H1 (cell line): Measurements from ENCODE around the gene GLP1R. TPM values are rescaled to one million over a fixed set of nuclear protein-coding genes. Genes with fewer than 3 reads are reported as not detected.

Experiments used
- CTCF ChIA-PET: fragments of 300-600 bp; sonication (Branson Sonifier 250); formaldehyde crosslinking; loops from one replicate; lab custom pipeline; 2021; ENCODE audit not compliant: partially characterized antibody; lab: Charles Lee
- POLR2A ChIA-PET: fragments of 300-600 bp; sonication (Branson Sonifier 250); formaldehyde crosslinking; loops from one replicate; lab custom pipeline; 2021; ENCODE audit warnings: inconsistent platforms; ENCODE audit not compliant: partially characterized antibody; lab: Charles Lee
- DNase-seq, 2 experiments: peaks; one replicate each; pipeline versions ENCODE4 v3.0.0 to v3.0.0-alpha.2; 2010 to 2022; ENCODE audit warnings: low spot score in 2 of 2, low read depth in 1 of 2, mixed read lengths in 1 of 2
- FAIRE-seq: peaks from 2 replicates; lab custom pipeline; 2011; peaks lifted over from hg19 to GRCh38; lab: Jason Lieb, UNC
- H2AFZ ChIP-seq: 2 replicates; pipeline ENCODE4 v1.8.1; 2012; ENCODE audit warnings: low read length, inconsistent platforms
- H2AK5ac ChIP-seq: 2 replicates; pipeline ENCODE4 v1.6.1; 2013; ENCODE audit warnings: low read depth, low read length
- H2BK120ac ChIP-seq: replicated peaks from 2 replicates; pipeline ENCODE3; 2013; ENCODE audit warnings: low read depth, low read length, inconsistent platforms
- H2BK12ac ChIP-seq: 2 replicates; pipeline ENCODE4 v1.6.1; 2013; ENCODE audit warnings: low read depth, low read length
- H2BK15ac ChIP-seq: 2 replicates; pipeline ENCODE4 v1.6.1; 2013; ENCODE audit warnings: low read length
- H2BK20ac ChIP-seq: 2 replicates; pipeline ENCODE4 v1.6.1; 2013; ENCODE audit warnings: low read length
- H2BK5ac ChIP-seq: 2 replicates; pipeline ENCODE4 v1.6.1; 2013; ENCODE audit warnings: low read depth, low read length
- H3K14ac ChIP-seq: 2 replicates; pipeline ENCODE4 v1.6.1; 2013; ENCODE audit warnings: inconsistent platforms; ENCODE audit not compliant: insufficient read length
- H3K18ac ChIP-seq: 2 replicates; pipeline ENCODE4 v1.6.1; 2013; ENCODE audit warnings: low read length; ENCODE audit errors: extremely low read depth
- H3K23ac ChIP-seq: 2 replicates; pipeline ENCODE4 v1.6.1; 2013; ENCODE audit warnings: inconsistent platforms; ENCODE audit not compliant: insufficient read length
- H3K23me2 ChIP-seq: 2 replicates; pipeline ENCODE4 v1.6.1; 2013; ENCODE audit warnings: low read depth, low read length
- H3K27ac ChIP-seq: 2 replicates; pipeline ENCODE4 v1.6.1; 2011; ENCODE audit warnings: low read depth, low read length, inconsistent platforms
- H3K27me3 ChIP-seq, 4 experiments: replicated peaks in 1 of 4; 1 replicate in 1 of 4; 2 replicates in 3 of 4; pipeline versions ENCODE4 v1.6.1 to v1.8.1; 2011 to 2013; ENCODE audit warnings: low read length in 3 of 4, mild to moderate bottlenecking in 3 of 4, inconsistent platforms in 2 of 4, mixed read lengths in 2 of 4, moderate library complexity in 1 of 4; ENCODE audit not compliant: control insufficient read depth in 3 of 4, insufficient read depth in 3 of 4; ENCODE audit errors: extremely low read depth in 1 of 4
- H3K36me3 ChIP-seq, 4 experiments: 2 replicates each; pipeline versions ENCODE4 v1.6.1 to v1.8.1; 2011 to 2013; ENCODE audit warnings: mild to moderate bottlenecking in 4 of 4, low read length in 3 of 4, moderate library complexity in 2 of 4, control low read depth in 1 of 4, inconsistent platforms in 1 of 4; ENCODE audit not compliant: insufficient read depth in 4 of 4, control insufficient read depth in 2 of 4
- H3K4ac ChIP-seq: replicated peaks from 2 replicates; pipeline ENCODE3; 2013; ENCODE audit warnings: low read length, low read depth, mixed read lengths, inconsistent platforms; ENCODE audit not compliant: insufficient read length
- H3K4me1 ChIP-seq, 4 experiments: replicated peaks in 1 of 4; 1 replicate in 1 of 4; 2 replicates in 3 of 4; pipeline versions ENCODE4 v1.6.1 to v1.8.1; 2011 to 2013; ENCODE audit warnings: low read length in 3 of 4, inconsistent platforms in 2 of 4, mixed read lengths in 1 of 4; ENCODE audit not compliant: insufficient read depth in 4 of 4, control insufficient read depth in 3 of 4
- H3K4me2 ChIP-seq, 2 experiments: 2 replicates each; pipeline versions ENCODE4 v1.6.1 to v1.8.1; 2011 to 2013; ENCODE audit warnings: low read depth in 2 of 2, low read length in 2 of 2, control low read depth in 1 of 2, inconsistent platforms in 1 of 2, mild to moderate bottlenecking in 1 of 2; ENCODE audit not compliant: insufficient read depth in 1 of 2
- H3K4me3 ChIP-seq, 4 experiments: fragments of 200-600, 300-600 bp in 1 of 4; sonication (generic), shearing (Covaris generic), sonication (Bioruptor Twin) in 1 of 4; 2 replicates each; pipeline versions ENCODE4 v1.5.1 to v1.8.1; 2011 to 2016; ENCODE audit warnings: low read length in 4 of 4, low read depth in 3 of 4, control low read depth in 2 of 4, inconsistent platforms in 2 of 4, mild to moderate bottlenecking in 2 of 4, mixed read lengths in 1 of 4, moderate library complexity in 1 of 4; ENCODE audit not compliant: insufficient read depth in 2 of 4; ENCODE audit errors: extremely low read depth in 1 of 4
- H3K56ac ChIP-seq: replicated peaks from 2 replicates; pipeline ENCODE3; 2013; ENCODE audit warnings: low read depth, mild to moderate bottlenecking, mixed read lengths, low read length, inconsistent platforms; ENCODE audit not compliant: insufficient read length
- H3K79me1 ChIP-seq: 2 replicates; pipeline ENCODE4 v1.6.1; 2013; ENCODE audit warnings: low read depth, low read length, control low read depth
- H3K79me2 ChIP-seq, 2 experiments: 2 replicates each; pipeline versions ENCODE4 v1.6.1 to v1.8.1; 2012 to 2013; ENCODE audit warnings: low read length in 2 of 2, mild to moderate bottlenecking in 2 of 2, inconsistent platforms in 1 of 2; ENCODE audit not compliant: insufficient read depth in 2 of 2, control insufficient read depth in 1 of 2
- H3K9ac ChIP-seq, 4 experiments: replicated peaks in 1 of 4; 1 replicate in 1 of 4; 2 replicates in 3 of 4; pipeline versions ENCODE4 v1.6.1 to v1.8.1; 2011 to 2013; ENCODE audit warnings: low read depth in 3 of 4, low read length in 3 of 4, control low read depth in 2 of 4, mild to moderate bottlenecking in 2 of 4, moderate library complexity in 2 of 4, inconsistent platforms in 1 of 4; ENCODE audit errors: extremely low read depth in 1 of 4
- H3K9me3 ChIP-seq, 2 experiments: 2 replicates each; pipeline versions ENCODE4 v1.6.1 to v1.8.1; 2012 to 2013; ENCODE audit warnings: mild to moderate bottlenecking in 2 of 2, moderate library complexity in 2 of 2, control low read depth in 1 of 2, inconsistent platforms in 1 of 2, low read depth in 1 of 2, low read length in 1 of 2, mixed read lengths in 1 of 2; ENCODE audit not compliant: insufficient read depth in 2 of 2
- H4K20me1 ChIP-seq, 2 experiments: replicated peaks in 1 of 2; 2 replicates each; pipeline versions ENCODE3 to v1.8.1; 2011 to 2013; ENCODE audit warnings: inconsistent platforms in 2 of 2, low read length in 2 of 2, mild to moderate bottlenecking in 1 of 2; ENCODE audit not compliant: insufficient read depth in 2 of 2, control insufficient read depth in 1 of 2
- H4K5ac ChIP-seq: 2 replicates; pipeline ENCODE4 v1.6.1; 2013; ENCODE audit warnings: low read length, low read depth, mixed read lengths, inconsistent platforms; ENCODE audit not compliant: insufficient read length
- H4K8ac ChIP-seq: 2 replicates; pipeline ENCODE4 v1.8.0; 2013; ENCODE audit warnings: mild to moderate bottlenecking, moderate library complexity, low read length, inconsistent platforms; ENCODE audit not compliant: insufficient read depth; ENCODE audit errors: extremely low read depth
- H4K91ac ChIP-seq: replicated peaks from 2 replicates; pipeline ENCODE3; 2013; ENCODE audit warnings: low read length, mixed read lengths, inconsistent platforms; ENCODE audit not compliant: insufficient read length
- BACH1 ChIP-seq: IDR thresholded peaks from 2 replicates; pipeline ENCODE4 v1.6.1; 2012; ENCODE audit warnings: low read length, improper control_type of control experiment
- CBX5 ChIP-seq: fragments of 300-800, 300-1000 bp; sonication (generic); IDR thresholded peaks from 2 replicates; pipeline ENCODE4 v1.7.1; 2016; ENCODE audit warnings: antibody characterized with exemption, low read length, low read depth
- CTCF ChIP-seq, 3 experiments: IDR thresholded peaks; 1 replicate in 2 of 3; 2 replicates in 1 of 3; pipeline versions ENCODE4 v1.5.1 to v1.6.1; 2011; ENCODE audit warnings: low read length in 3 of 3, mild to moderate bottlenecking in 3 of 3, inconsistent platforms in 2 of 3, low read depth in 1 of 3, moderate library complexity in 1 of 3; ENCODE audit not compliant: insufficient read depth in 1 of 3; ENCODE audit errors: control extremely low read depth in 1 of 3
- FOSL1 ChIP-seq: IDR thresholded peaks from 2 replicates; pipeline ENCODE4 v1.6.1; 2011; ENCODE audit warnings: mild to moderate bottlenecking, low read depth, low read length, moderate library complexity; ENCODE audit not compliant: insufficient read depth
- HDAC6 ChIP-seq: IDR thresholded peaks from one replicate; pipeline ENCODE4 v1.7.1; 2012; ENCODE audit warnings: low read depth, mild to moderate bottlenecking, inconsistent platforms, low read length, moderate library complexity
- RBBP5 ChIP-seq: IDR thresholded peaks from 2 replicates; pipeline ENCODE4 v1.7.1; 2012; ENCODE audit warnings: low read depth, mild to moderate bottlenecking, inconsistent platforms, low read length, moderate library complexity, borderline replicate concordance
- SP4 ChIP-seq: IDR thresholded peaks from 2 replicates; pipeline ENCODE4 v1.6.1; 2012; ENCODE audit warnings: low read length, inconsistent platforms
- SRF ChIP-seq: IDR thresholded peaks from 2 replicates; pipeline ENCODE4 v1.6.1; 2011; ENCODE audit warnings: mild to moderate bottlenecking, low read depth, low read length, moderate library complexity
- WGBS, 2 experiments: shearing (Covaris generic) in 1 of 2; methylation state at CpG; one replicate each; pipeline versions ENCODE4 v1.1.6 to v1.1.7; 2013 to 2015; ENCODE audit warnings: low lambda C conversion rate in 2 of 2, mixed read lengths in 2 of 2, inconsistent platforms in 1 of 2, low coverage in 1 of 2, missing lambda C conversion rate in 1 of 2; ENCODE audit not compliant: insufficient replicate concordance in 2 of 2, insufficient coverage in 1 of 2, insufficient read length in 1 of 2; ENCODE audit errors: extremely low coverage in 1 of 2, missing lambda C conversion rate in 1 of 2; 5-methylcytosine and 5-hydroxymethylcytosine counted together
- polyA plus RNA-seq, 7 experiments: library from polyadenylated mRNA; depleted of rRNA in 3 of 7; stranded (reverse) in 5 of 7; unstranded in 2 of 7; fragments of >200 nt in 5 of 7; fragments of 200-250 nt in 2 of 7; gene quantifications; 1 replicate in 5 of 7; 2 replicates in 1 of 7; 4 replicates in 1 of 7; pipeline versions ENCODE4 v1.2.1 to v1.2.3, GENCODE V29; 2011 to 2013; ENCODE audit warnings: missing spikeins in 2 of 7, mixed read lengths in 2 of 7
- total RNA-seq: library from RNA; stranded (reverse); fragmentation: NEBNext Ultra II Directional; extraction: Animal tissue kit (Norgen Biotek cat#: 25700); gene quantifications from 2 replicates; pipeline ENCODE4 v1.2.1, GENCODE V29; 2021

The GLP1R gene
- total and polyA plus RNA-seq, 2 of the 8 experiments (the other 6 are each of a cell fraction or from before 2014, with no cell fraction given) = 2.6 to 2.7 TPM

GRCh38 chr6:39003072-39003471 lies 45.5 kb upstream of the GLP1R start:
- H3K4me2 ChIP-seq = no peak overlapping the region
- H3K27ac ChIP-seq = no peak overlapping the region
- H2BK120ac ChIP-seq = no peak overlapping the region
- no peak overlapping the region for H2AFZ ChIP-seq
- H3K14ac ChIP-seq = no peak overlapping the region
- H4K20me1 ChIP-seq = no peaks in the 10 kb centered on the region
- H4K91ac ChIP-seq = no peak overlapping the region
- ChIA-PET CTCF (interaction anchor here (0.6 to 15.1 kb wide), 42 partner anchors 8 to 1821 kb away, joined by 3 to 250 read pairs (median 5); no protein-coding TSS in a partner anchor), POLR2A (no interaction called here)
- H3K4ac ChIP-seq = no peak overlapping the region
- H3K23ac ChIP-seq = no peak overlapping the region
- no peak overlapping the region for H2BK5ac ChIP-seq
- no peaks in the 10 kb centered on the region for H3K79me1 ChIP-seq
- H2BK20ac ChIP-seq = no peak overlapping the region
- H3K56ac ChIP-seq = no peak overlapping the region
- H4K8ac ChIP-seq = no peak overlapping the region
- no peak overlapping the region for H2AK5ac ChIP-seq
- H2BK12ac ChIP-seq = no peak overlapping the region
- no peak overlapping the region for H4K5ac ChIP-seq
- DNase-seq (no peak), FAIRE-seq (peak; percentile 74)
- 6% methylated on average over 3 of the region's 3 CpGs; no CpG with 5 or more reads in 1 of the 2 experiments for WGBS, 2 experiments
- H3K9me3 ChIP-seq = no peaks in the 10 kb centered on the region
- no peaks in the 10 kb centered on the region for H3K36me3 ChIP-seq
- H3K27me3 ChIP-seq = no peaks in the 10 kb centered on the region; a peak in 1 of 7 replicates
- no peaks in the 10 kb centered on the region for H3K23me2 ChIP-seq
- no peak overlapping the region for H3K18ac ChIP-seq
- H3K4me3 ChIP-seq = no peak overlapping the region
- no peaks in the 10 kb centered on the region for H3K79me2 ChIP-seq
- no peak overlapping the region for H2BK15ac ChIP-seq
- H3K9ac ChIP-seq = no peak overlapping the region
- H3K4me1 ChIP-seq = no peaks in the 10 kb centered on the region
- TF ChIP-seq CTCF (IDR thresholded peaks at IDR 0.05; ENCODE audit: control extremely low read depth in 1 of 3, insufficient read depth in 1 of 3, low read depth in 1 of 3, low read length in 3 of 3) (peak in 2 of 3 experiments; percentile 72 to 80; a peak in 3 of 4 replicates), FOSL1 (no peak), CBX5 (no peak), SRF (no peak), SP4 (no peak), HDAC6 (no peak), BACH1 (no peak), RBBP5 (no peak)
